GM18498 (cell line): ENCODE measurements around the gene SLC9A3.
A peak's percentile ranks its signal among the peaks of the same experiment; 100 is the strongest.

ENCODE experiments used
- ATAC-seq: cut with Tn5 transposase; IDR thresholded peaks from one replicate; pipeline ENCODE4 v1.9.1; 2021; ENCODE audit warnings: mild to moderate bottlenecking, moderate library complexity; ENCODE audit not compliant: unreplicated experiment

SLC9A3 gene

DNA sequence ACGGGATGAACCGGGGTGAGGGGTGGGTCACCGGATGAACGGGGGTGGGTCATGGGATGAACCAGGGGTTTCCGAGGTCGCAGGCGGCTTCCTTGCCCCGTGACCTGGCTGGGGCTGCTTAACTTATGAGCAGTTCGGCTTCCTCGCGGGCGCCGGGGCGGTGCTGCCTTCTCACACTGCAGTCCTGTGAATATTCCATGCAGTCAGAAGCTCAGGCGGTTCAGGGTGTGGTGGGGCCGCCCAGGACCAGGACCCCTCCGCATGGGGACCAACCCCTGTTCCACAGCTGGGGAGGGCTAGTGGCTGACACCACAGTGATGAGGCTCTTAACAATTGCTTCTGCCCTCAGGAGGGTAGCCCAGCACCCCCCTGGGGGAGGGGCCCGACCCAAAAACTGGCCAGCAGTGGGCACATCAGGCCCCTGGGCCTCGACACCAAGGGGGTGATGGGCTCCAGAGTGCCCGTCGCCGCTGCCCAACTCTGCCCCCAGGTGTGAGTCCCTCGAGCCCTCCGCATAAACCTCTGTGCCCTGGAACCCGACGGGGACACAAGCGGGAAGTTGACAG is 30.9 kb upstream of the SLC9A3 start:
- ATAC-seq: no peak

DNA sequence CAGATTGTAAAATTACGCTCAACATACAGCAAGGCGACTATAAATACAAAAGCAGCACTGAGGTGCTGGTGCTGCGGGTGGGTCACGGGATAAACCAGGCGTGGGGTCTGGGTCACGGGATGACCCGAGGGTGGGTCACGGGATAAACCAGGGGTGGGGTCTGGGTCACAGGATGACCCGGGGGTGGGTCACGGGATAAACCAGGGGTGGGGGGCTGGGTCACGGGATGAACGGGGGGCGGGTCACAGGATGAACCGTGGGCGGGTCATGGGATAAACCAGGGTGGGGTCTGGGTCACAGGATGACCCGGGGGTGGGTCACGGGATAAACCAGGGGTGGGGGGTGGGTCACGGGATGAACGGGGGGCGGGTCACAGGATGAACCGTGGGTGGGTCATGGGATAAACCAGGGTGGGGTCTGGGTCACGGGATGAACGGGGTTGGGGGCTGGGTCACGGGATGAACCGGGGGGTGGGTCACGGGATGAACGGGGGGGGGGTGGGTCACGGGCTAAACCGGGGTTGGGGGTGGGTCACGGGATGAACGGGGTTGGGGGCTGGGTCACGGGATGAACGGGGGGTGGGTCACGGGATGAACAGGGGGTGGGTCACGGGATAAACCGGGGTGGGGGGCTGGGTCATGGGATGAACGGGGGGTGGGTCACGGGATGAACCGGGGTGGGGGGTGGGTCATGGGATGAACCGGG is 30.2 kb upstream of the SLC9A3 start:
- ATAC-seq: no peak

DNA sequence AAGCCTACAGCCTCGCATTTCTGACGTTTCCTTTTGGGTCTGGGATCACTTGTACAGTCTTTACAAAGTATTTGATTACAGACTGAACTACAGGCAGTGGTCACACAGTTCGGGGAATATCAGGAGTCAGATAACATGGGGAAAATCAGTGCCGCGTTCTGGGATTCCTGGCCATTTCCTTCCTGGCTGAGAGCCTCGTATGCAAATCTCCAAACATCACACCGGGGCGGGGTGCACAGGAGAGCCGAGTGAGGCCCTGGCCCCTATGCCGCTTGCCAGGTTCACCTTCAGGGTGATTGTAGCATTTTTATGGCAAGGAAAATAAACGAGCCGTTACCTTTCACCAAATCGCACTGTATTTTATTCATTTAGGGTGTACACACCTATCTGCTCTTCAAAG is 29.6 kb upstream of the SLC9A3 start:
- no peak for ATAC-seq

DNA sequence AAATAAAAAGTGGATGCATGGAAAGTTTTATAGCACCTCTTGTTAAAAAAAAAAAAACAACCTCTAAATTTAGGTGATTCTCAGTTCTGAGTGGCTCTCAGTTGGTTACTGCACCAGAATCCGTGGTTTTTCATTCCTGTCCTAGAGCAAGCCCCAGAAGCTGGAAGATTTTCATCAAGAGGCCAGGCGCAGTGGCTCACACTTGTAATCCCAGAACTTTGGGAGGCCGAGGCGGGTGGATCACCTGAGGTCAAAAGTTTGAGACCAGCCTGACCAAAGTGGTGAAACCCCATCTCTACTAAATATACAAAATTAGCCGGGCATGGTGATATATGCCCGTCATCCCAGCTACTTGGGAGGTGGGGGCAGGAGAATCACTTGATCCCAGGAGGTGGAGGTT is 27.2 kb upstream of the SLC9A3 start:
- ATAC-seq: no peak

DNA sequence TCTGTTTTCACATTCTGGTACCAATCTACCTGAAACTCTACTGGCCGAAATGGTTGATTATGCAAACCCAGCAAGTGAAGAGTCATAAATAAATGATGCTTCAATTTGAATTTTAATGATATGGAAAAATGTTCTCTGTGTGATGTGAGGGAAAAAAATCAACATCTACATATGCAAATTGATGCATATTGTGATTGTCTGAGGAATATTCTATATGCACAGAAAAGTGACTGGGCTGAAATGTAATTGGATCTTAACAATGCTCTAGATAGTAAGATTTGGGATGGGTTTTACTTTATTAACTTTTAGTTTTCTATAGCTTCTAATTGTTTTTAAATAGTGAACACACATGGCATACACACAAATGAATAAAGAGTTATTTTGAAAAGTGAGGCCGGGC is 25.0 kb upstream of the SLC9A3 start:
- ATAC-seq: no peak

DNA sequence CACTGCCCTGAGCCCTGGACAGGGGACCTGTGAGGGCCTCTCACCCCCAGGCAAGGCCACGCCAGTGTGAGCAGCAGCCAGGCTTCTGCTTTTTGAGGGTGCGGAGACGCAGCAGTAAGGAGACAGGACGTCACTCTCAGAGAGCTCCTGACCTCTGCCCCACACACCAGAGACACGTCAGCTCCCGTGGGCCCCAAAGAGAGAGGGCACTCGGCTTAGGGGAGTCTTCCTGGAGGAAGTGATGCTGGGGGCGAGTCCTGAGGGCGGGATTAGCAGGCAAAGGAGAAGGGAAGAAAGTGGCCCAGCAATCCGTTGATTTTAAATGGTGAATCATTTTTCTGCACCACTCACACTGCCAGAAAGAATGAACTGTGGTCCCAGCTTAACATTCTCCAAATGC is 24.0 kb upstream of the SLC9A3 start:
- no peak for ATAC-seq

DNA sequence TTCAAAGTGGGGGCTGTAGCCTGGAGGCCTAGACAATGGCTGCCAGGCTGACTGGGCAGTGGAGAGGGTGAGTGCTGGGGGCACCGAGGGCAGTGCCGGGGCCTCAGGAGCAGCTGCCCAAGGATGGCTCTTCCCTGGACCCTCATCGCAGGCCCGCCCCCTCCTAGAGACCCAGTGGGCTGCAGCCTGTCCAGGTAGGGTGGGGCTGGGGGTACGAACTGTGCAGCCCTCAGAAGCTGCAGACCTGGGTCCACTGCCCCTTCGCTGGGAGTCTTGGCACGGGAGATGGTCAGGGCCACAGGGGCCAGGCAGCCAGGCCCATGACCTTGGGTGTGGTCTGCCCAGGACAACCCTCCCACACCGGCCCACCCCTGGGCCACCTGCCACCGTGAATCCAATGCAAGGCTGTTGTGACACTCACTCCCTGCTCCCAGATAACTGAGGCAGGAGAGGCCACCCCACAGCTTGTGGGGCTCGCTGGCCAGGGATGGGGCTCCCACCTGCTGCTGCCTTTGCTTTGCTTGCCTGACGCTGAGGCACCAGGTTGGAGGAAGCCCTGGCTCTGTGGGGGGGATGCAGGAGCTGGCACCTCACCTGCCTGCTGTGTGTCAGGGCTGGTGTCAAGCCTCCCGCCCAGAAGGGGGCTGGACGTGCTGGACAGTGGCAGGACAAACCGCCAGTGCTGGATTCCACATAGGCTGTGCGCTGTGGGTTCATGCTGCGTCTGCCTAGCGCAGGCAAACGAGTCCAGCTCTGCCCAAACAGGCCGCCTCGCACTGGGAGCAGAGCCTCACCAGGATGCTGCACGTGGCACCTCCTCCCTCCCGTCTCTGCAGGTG is 23.1 kb upstream of the SLC9A3 start:
- ATAC-seq: no peak

DNA sequence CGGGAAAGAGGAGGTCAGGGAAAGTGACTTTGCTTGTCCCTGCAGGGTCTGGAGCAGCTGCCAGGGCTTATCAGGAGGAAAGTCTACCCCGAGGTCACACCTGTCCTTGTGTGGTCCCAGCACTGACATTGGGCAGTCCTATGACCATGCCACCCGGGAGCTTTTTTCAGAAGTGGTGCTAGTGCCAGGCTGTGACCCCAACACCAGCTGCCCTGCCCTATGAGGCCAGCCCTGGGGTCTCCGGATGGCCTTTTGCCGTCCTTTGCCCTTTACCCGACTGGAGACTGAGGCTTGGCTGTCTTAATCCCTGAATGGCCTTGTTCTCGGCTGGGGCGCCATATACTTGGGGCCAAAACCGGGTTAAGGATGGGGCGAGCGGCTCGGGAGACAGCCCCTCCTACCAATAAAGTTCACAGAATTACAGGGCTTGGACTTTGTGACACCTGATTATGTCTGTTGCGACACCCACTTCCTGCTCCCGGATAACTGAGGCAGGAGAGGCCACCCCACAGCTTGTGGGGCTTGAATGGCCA is 22.2 kb upstream of the SLC9A3 start:
- no peak for ATAC-seq

DNA sequence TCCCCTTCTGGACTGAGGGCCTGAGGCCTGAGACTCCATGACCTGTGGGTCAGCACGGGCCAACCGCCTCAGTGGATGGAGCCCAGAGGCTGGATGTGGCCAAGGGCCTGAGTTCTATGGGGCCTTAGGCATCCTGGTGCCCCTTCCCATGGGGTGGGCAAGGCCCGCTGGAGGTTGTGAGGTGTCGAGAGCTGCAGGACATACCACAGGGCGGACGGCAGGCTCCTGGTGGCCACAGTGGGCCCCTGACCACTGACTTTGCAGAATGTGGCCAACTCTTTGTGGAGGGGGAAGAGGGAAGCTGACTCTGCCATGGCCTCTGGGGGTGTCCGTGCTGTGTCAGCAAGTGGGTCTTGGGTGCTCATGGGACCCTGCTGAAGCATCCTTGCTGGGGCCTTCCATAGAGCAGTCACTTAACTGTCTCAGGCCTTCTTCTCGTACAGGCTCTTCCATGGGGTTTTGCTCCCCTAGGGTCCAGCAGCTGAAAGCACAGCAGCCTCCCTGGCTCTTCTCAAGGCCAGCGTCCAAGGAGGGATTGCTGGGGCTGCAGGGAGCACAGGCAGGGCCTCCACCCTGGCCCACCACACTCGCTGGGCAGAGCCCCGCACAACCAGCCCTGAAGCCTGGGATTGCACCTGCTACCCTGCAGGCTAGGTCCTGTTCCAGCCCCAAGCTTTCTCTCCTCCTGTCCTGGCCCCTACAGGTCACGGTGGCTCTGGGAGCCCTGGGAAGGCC is 21.6 kb upstream of the SLC9A3 start:
- ATAC-seq: no peak

DNA sequence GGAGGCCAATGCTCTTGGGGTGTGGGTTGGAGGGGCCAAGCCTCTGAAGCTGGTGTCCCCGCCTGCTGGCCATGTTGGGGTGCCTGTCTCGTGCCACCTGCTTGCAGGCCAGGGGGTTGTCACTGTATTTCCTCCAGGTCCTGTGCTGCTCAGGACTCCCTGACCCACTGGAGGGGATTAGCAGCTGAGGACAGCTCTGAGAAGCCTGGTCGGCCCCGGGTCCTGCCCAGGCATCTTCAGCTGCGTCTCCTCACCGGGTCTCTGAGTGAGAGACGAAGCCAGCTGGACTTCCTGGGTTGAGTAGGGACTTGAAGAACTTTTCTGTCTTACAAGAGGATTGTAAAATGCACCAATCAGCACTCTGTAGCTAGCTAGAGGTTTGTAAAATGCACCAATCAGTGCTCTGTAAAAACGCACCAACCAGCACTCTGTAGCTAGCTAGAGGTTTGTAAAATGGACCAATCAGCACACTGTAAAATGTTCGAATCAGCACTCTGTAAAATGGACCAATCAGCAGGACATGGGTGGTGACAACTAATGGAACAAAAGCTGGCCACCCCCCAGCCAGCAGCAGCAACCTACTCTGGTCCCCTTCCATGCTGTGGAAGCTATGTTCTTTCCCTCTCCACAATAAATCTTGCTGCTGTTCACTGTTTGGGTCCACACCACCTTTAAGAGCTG is 20.6 kb upstream of the SLC9A3 start:
- ATAC-seq: no peak

DNA sequence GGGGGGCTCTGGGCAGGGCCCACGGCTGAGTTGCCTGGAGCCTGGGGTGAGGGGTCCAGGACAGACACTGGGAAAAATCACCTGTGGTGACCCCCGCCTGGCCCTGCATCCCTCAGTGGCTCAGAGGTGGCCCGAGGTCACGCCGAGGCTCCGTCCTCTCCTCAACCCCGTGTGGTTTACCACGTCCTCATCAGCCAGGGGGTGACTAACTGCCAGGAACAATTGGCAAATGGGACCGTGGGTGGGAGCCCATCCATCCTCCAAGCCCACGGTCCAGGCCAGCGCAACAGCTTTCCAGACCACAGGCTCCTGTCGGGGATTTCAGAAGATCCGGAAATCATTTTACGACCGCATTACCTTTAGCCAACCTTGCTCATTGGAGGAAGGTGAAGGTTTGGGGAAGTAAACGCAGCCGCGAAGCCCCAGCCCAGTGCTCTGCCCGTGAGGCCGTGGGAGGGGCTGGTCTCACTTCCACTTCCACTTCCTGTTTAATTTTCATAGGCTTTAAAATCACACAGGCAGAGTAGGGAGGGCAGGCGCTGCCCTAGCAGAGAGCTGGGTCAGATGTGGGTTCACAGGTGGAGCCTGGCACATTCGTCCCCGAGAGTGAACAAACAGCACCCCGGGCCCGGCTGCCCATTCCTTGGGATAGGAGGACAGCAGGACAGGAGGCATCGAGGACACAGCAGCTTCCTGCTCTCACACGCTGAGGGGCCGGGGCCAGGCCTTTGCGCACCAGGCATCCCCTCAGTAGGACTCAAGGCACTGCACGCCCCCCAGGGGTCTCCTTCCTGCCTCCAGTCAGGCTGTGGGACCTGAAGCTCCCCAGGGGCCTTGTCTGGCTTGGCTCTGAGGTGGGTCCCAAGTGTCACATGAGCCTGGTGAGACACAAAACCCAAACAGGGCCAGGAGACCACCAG is 19.8 kb upstream of the SLC9A3 start:
- peak; percentile 92 for ATAC-seq

DNA sequence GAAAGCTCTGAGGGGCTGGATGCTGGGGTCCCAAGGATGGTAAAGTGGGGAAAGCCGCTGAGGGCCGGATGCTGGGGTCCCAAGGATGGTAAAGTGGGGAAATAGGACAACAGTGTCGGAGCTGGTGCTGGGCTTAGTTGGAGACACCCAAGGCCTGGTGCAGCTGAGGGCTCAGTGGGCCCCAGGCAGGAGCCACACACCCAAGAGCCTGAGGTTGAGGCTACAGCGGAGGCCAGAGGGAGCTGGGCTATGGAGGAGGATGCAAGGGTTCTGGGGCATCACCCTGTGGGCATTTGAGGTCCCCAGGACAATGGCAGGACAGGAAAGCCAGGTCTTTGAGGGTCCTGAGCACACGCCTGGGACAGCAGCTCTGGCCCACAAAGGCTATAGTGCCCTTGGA is 19.1 kb upstream of the SLC9A3 start:
- no peak for ATAC-seq

DNA sequence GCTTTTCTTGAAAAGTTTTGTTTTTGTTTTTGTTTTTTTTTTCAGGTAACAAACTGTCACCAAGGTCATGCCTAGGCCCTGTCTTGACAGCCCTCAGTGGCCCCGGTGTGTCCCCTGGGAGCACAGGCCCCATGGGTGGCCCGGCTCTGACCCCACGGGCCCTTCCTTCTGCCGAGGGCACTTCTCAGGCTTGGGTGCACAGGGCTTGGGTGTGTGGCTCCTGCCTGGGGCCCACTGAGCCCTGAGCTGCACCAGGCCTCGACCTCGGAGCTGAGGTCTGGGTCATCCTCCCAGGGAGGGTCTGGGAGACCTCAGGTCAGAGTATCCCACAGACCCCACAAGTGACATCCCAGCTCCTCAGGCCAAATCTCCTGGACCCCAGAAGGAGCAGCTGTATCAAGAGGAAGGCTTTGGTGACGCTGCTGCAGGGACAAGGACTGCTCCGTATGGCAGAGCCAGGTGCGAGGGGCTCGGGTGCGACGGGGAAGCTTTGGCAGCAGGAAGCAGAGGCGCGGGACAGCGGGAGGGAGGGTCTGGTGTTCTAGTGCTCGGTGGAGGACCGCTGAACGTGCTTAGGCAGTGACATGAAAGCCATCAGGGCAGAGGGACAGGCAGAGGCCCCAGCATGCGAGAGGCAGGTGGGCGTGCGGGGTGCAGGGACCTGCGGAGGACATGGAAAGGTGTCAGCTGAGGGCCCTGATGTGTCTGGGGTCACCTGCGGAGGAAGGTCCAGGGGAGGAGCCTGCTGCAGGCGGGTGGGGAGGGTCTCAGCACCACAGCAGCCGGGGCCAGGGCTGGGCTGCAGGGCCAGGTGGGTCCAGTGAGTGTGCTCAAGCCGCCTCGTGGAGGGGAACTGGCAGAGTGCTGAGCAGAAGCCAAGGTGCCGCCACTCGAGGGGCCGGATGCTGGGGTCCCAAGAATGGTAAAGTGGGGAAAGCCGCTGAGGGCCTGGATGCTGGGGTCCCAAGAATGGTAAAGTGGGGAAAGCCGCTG is 18.4 kb upstream of the SLC9A3 start:
- ATAC-seq: no peak

DNA sequence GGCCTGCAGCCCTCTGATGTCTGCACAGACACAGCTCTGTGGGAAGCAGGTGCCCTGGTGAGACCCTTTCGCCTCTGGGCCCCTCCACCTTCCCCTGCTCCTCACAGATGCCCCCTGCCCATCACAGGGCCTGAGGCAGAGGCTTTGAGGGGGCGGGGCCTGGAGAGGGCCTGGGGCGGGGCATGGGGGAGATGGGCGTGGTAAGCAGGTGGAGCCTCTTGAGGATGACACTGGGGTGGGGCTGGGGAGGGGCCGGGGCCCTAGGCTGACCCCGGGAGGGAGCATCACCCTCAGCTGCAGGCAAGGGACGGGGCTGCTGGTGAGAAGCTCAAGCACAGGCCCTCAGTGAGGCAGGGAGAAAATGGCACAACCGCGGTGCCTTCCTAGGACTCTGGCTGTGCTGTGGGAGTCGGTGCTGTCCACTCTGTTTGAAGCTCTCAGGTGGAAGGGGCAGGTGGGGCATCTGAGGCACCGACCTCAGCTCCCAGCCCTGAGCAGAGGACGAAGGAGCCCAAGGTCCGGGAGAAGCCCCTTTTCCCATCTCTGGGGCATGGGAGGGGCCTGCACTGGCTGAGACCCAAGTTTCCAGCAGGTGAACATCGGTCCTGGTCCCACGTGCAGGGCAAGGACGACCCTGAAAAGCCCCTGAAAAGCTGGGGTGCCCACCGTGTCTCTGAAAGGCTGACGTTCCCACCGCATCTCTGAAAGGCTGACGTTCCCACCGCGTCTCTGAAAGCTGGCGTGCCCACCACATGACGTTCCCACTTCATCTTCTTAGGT is 17.5 kb upstream of the SLC9A3 start:
- ATAC-seq: no peak

DNA sequence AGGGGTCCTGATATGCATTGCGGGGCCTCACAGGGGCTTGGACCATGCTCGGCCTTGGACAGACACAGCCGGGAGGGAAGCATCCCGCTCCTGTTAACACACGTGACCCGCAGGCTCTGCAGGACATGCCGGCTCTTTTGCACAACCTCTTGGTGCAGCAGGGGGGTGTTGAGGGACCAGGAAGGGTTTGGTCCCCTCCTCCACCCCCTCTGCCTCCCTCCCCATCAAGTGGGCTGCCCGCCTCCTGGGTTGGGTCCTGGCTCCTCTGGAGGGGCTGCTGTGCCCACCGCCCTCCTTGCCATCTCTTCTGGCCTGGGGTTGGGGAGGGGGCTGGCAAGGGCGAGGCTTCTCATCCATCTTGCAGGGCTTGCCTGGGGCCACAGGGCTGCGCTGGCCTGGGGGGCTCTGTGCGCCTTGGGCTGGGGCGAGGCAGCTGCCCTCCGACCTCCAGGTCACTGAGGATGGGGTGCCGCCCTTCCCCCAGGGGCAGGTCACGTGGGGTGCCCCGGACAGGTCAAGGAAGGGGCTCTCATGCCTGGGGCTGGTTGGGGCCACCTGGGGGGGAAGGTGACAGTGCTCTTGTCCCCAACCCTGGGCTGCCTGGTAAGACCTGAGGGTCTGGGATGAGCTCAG is 16.8 kb upstream of the SLC9A3 start:
- ATAC-seq: no peak

DNA sequence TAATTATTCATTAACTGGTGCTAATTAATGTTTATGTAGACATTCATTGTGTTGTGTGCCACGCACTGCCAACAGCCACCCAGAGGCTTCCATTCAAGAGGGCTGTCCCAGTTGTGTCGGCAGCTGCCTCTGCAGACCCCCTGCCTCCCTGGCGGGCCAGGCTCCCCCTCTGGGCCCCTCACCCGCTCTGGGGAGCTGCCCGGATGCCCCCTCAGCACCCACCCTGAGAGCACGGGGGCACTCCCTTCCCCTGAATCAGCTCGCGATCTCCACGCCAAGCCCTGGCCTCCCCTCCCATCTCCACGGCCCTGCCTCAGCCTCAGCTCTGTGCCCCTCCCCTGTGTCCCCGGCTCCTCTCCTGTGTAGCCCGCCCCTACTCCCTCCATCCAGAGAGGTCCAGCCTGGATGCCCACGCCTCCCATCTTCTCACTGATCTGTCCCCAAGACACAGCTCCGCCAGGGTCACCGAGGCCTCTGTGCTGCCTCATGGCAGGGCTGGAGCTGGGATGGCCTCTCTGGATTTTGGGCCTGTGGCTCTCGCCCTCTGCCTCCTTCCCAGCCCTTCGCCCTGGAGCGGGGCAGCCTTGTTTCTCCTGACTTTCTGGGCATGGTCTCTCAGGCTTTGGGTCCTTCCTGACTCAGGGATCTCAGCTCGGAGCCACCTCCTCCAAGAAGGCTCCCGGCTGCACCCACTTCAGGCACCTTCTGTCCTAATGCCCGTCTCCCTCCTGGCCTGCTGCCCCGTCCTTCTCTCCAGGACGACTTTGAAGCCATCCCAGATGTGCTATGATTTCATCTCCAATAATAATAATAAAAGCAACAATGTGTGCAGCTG is 16.0 kb upstream of the SLC9A3 start:
- no peak for ATAC-seq
